H1 (cell line): Measurements from ENCODE around the gene OTOP1. TPM values are rescaled to one million over a fixed set of nuclear protein-coding genes. Genes with fewer than 3 reads are reported as not detected.
"Not testable (repeated sequence)": the region's sequence is repeated elsewhere in the genome, so short reads cannot be mapped to it uniquely, and the experiment has no call there.

Source experiments
- CTCF ChIA-PET: fragments of 300-600 bp; sonication (Branson Sonifier 250); formaldehyde crosslinking; loops from one replicate; lab custom pipeline; 2021; ENCODE audit not compliant: partially characterized antibody; lab: Charles Lee
- POLR2A ChIA-PET: fragments of 300-600 bp; sonication (Branson Sonifier 250); formaldehyde crosslinking; loops from one replicate; lab custom pipeline; 2021; ENCODE audit warnings: inconsistent platforms; ENCODE audit not compliant: partially characterized antibody; lab: Charles Lee
- DNase-seq, 2 experiments: peaks; one replicate each; pipeline versions ENCODE4 v3.0.0 to v3.0.0-alpha.2; 2010 to 2022; ENCODE audit warnings: low spot score in 2 of 2, low read depth in 1 of 2, mixed read lengths in 1 of 2
- FAIRE-seq: peaks from 2 replicates; lab custom pipeline; 2011; peaks lifted over from hg19 to GRCh38; lab: Jason Lieb, UNC
- H2AFZ ChIP-seq: 2 replicates; pipeline ENCODE4 v1.8.1; 2012; ENCODE audit warnings: low read length, inconsistent platforms
- H2AK5ac ChIP-seq: 2 replicates; pipeline ENCODE4 v1.6.1; 2013; ENCODE audit warnings: low read depth, low read length
- H2BK120ac ChIP-seq: replicated peaks from 2 replicates; pipeline ENCODE3; 2013; ENCODE audit warnings: low read depth, low read length, inconsistent platforms
- H2BK12ac ChIP-seq: 2 replicates; pipeline ENCODE4 v1.6.1; 2013; ENCODE audit warnings: low read depth, low read length
- H2BK15ac ChIP-seq: 2 replicates; pipeline ENCODE4 v1.6.1; 2013; ENCODE audit warnings: low read length
- H2BK20ac ChIP-seq: 2 replicates; pipeline ENCODE4 v1.6.1; 2013; ENCODE audit warnings: low read length
- H2BK5ac ChIP-seq: 2 replicates; pipeline ENCODE4 v1.6.1; 2013; ENCODE audit warnings: low read depth, low read length
- H3K14ac ChIP-seq: 2 replicates; pipeline ENCODE4 v1.6.1; 2013; ENCODE audit warnings: inconsistent platforms; ENCODE audit not compliant: insufficient read length
- H3K18ac ChIP-seq: 2 replicates; pipeline ENCODE4 v1.6.1; 2013; ENCODE audit warnings: low read length; ENCODE audit errors: extremely low read depth
- H3K23ac ChIP-seq: 2 replicates; pipeline ENCODE4 v1.6.1; 2013; ENCODE audit warnings: inconsistent platforms; ENCODE audit not compliant: insufficient read length
- H3K23me2 ChIP-seq: 2 replicates; pipeline ENCODE4 v1.6.1; 2013; ENCODE audit warnings: low read depth, low read length
- H3K27ac ChIP-seq: 2 replicates; pipeline ENCODE4 v1.6.1; 2011; ENCODE audit warnings: low read depth, low read length, inconsistent platforms
- H3K27me3 ChIP-seq, 4 experiments: replicated peaks in 1 of 4; 1 replicate in 1 of 4; 2 replicates in 3 of 4; pipeline versions ENCODE4 v1.6.1 to v1.8.1; 2011 to 2013; ENCODE audit warnings: low read length in 3 of 4, mild to moderate bottlenecking in 3 of 4, inconsistent platforms in 2 of 4, mixed read lengths in 2 of 4, moderate library complexity in 1 of 4; ENCODE audit not compliant: control insufficient read depth in 3 of 4, insufficient read depth in 3 of 4; ENCODE audit errors: extremely low read depth in 1 of 4
- H3K36me3 ChIP-seq, 4 experiments: 2 replicates each; pipeline versions ENCODE4 v1.6.1 to v1.8.1; 2011 to 2013; ENCODE audit warnings: mild to moderate bottlenecking in 4 of 4, low read length in 3 of 4, moderate library complexity in 2 of 4, control low read depth in 1 of 4, inconsistent platforms in 1 of 4; ENCODE audit not compliant: insufficient read depth in 4 of 4, control insufficient read depth in 2 of 4
- H3K4ac ChIP-seq: replicated peaks from 2 replicates; pipeline ENCODE3; 2013; ENCODE audit warnings: low read length, low read depth, mixed read lengths, inconsistent platforms; ENCODE audit not compliant: insufficient read length
- H3K4me1 ChIP-seq, 4 experiments: replicated peaks in 1 of 4; 1 replicate in 1 of 4; 2 replicates in 3 of 4; pipeline versions ENCODE4 v1.6.1 to v1.8.1; 2011 to 2013; ENCODE audit warnings: low read length in 3 of 4, inconsistent platforms in 2 of 4, mixed read lengths in 1 of 4; ENCODE audit not compliant: insufficient read depth in 4 of 4, control insufficient read depth in 3 of 4
- H3K4me2 ChIP-seq, 2 experiments: 2 replicates each; pipeline versions ENCODE4 v1.6.1 to v1.8.1; 2011 to 2013; ENCODE audit warnings: low read depth in 2 of 2, low read length in 2 of 2, control low read depth in 1 of 2, inconsistent platforms in 1 of 2, mild to moderate bottlenecking in 1 of 2; ENCODE audit not compliant: insufficient read depth in 1 of 2
- H3K4me3 ChIP-seq, 4 experiments: fragments of 200-600, 300-600 bp in 1 of 4; sonication (generic), shearing (Covaris generic), sonication (Bioruptor Twin) in 1 of 4; 2 replicates each; pipeline versions ENCODE4 v1.5.1 to v1.8.1; 2011 to 2016; ENCODE audit warnings: low read length in 4 of 4, low read depth in 3 of 4, control low read depth in 2 of 4, inconsistent platforms in 2 of 4, mild to moderate bottlenecking in 2 of 4, mixed read lengths in 1 of 4, moderate library complexity in 1 of 4; ENCODE audit not compliant: insufficient read depth in 2 of 4; ENCODE audit errors: extremely low read depth in 1 of 4
- H3K56ac ChIP-seq: replicated peaks from 2 replicates; pipeline ENCODE3; 2013; ENCODE audit warnings: low read depth, mild to moderate bottlenecking, mixed read lengths, low read length, inconsistent platforms; ENCODE audit not compliant: insufficient read length
- H3K79me1 ChIP-seq: 2 replicates; pipeline ENCODE4 v1.6.1; 2013; ENCODE audit warnings: low read depth, low read length, control low read depth
- H3K79me2 ChIP-seq, 2 experiments: 2 replicates each; pipeline versions ENCODE4 v1.6.1 to v1.8.1; 2012 to 2013; ENCODE audit warnings: low read length in 2 of 2, mild to moderate bottlenecking in 2 of 2, inconsistent platforms in 1 of 2; ENCODE audit not compliant: insufficient read depth in 2 of 2, control insufficient read depth in 1 of 2
- H3K9ac ChIP-seq, 4 experiments: replicated peaks in 1 of 4; 1 replicate in 1 of 4; 2 replicates in 3 of 4; pipeline versions ENCODE4 v1.6.1 to v1.8.1; 2011 to 2013; ENCODE audit warnings: low read depth in 3 of 4, low read length in 3 of 4, control low read depth in 2 of 4, mild to moderate bottlenecking in 2 of 4, moderate library complexity in 2 of 4, inconsistent platforms in 1 of 4; ENCODE audit errors: extremely low read depth in 1 of 4
- H3K9me3 ChIP-seq, 2 experiments: 2 replicates each; pipeline versions ENCODE4 v1.6.1 to v1.8.1; 2012 to 2013; ENCODE audit warnings: mild to moderate bottlenecking in 2 of 2, moderate library complexity in 2 of 2, control low read depth in 1 of 2, inconsistent platforms in 1 of 2, low read depth in 1 of 2, low read length in 1 of 2, mixed read lengths in 1 of 2; ENCODE audit not compliant: insufficient read depth in 2 of 2
- H4K20me1 ChIP-seq, 2 experiments: replicated peaks in 1 of 2; 2 replicates each; pipeline versions ENCODE3 to v1.8.1; 2011 to 2013; ENCODE audit warnings: inconsistent platforms in 2 of 2, low read length in 2 of 2, mild to moderate bottlenecking in 1 of 2; ENCODE audit not compliant: insufficient read depth in 2 of 2, control insufficient read depth in 1 of 2
- H4K5ac ChIP-seq: 2 replicates; pipeline ENCODE4 v1.6.1; 2013; ENCODE audit warnings: low read length, low read depth, mixed read lengths, inconsistent platforms; ENCODE audit not compliant: insufficient read length
- H4K8ac ChIP-seq: 2 replicates; pipeline ENCODE4 v1.8.0; 2013; ENCODE audit warnings: mild to moderate bottlenecking, moderate library complexity, low read length, inconsistent platforms; ENCODE audit not compliant: insufficient read depth; ENCODE audit errors: extremely low read depth
- H4K91ac ChIP-seq: replicated peaks from 2 replicates; pipeline ENCODE3; 2013; ENCODE audit warnings: low read length, mixed read lengths, inconsistent platforms; ENCODE audit not compliant: insufficient read length
- WGBS, 2 experiments: shearing (Covaris generic) in 1 of 2; methylation state at CpG; one replicate each; pipeline versions ENCODE4 v1.1.6 to v1.1.7; 2013 to 2015; ENCODE audit warnings: low lambda C conversion rate in 2 of 2, mixed read lengths in 2 of 2, inconsistent platforms in 1 of 2, low coverage in 1 of 2, missing lambda C conversion rate in 1 of 2; ENCODE audit not compliant: insufficient replicate concordance in 2 of 2, insufficient coverage in 1 of 2, insufficient read length in 1 of 2; ENCODE audit errors: extremely low coverage in 1 of 2, missing lambda C conversion rate in 1 of 2; 5-methylcytosine and 5-hydroxymethylcytosine counted together
- polyA plus RNA-seq, 7 experiments: library from polyadenylated mRNA; depleted of rRNA in 3 of 7; stranded (reverse) in 5 of 7; unstranded in 2 of 7; fragments of >200 nt in 5 of 7; fragments of 200-250 nt in 2 of 7; gene quantifications; 1 replicate in 5 of 7; 2 replicates in 1 of 7; 4 replicates in 1 of 7; pipeline versions ENCODE4 v1.2.1 to v1.2.3, GENCODE V29; 2011 to 2013; ENCODE audit warnings: missing spikeins in 2 of 7, mixed read lengths in 2 of 7
- total RNA-seq: library from RNA; stranded (reverse); fragmentation: NEBNext Ultra II Directional; extraction: Animal tissue kit (Norgen Biotek cat#: 25700); gene quantifications from 2 replicates; pipeline ENCODE4 v1.2.1, GENCODE V29; 2021

The OTOP1 gene
- total and polyA plus RNA-seq, 2 of the 8 experiments (the other 6 are each of a cell fraction or from before 2014, with no cell fraction given), result not detected

DNA sequence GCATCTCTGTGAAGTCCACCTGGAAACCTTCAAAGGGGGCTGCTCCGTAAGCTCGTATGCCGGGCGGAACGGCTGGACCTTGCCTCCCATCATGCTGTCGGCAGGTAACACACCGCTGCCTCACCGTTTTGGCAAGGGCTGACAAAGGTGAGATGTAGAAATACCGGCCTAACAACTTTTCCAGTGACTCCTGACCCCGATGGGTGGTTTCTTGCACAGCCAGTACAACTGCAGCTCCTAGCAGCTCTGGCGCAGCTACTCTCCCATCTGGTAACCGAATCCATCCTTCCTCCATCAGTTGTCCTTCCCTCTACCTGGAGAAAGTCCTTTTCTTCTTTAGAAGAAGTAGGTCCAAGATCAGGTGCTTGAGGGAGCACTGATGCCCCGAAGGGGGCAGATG is 59.7 kb downstream of the OTOP1 start:
- H3K27me3 ChIP-seq, H3K4me1 ChIP-seq, H3K23ac ChIP-seq, H3K4me2 ChIP-seq, H3K79me2 ChIP-seq, H4K91ac ChIP-seq, H3K79me1 ChIP-seq, H3K9ac ChIP-seq, FAIRE-seq, DNase-seq, H3K18ac ChIP-seq, H2BK5ac ChIP-seq, H2BK120ac ChIP-seq, H2BK12ac ChIP-seq, H3K9me3 ChIP-seq, H2AFZ ChIP-seq, H3K36me3 ChIP-seq, H3K27ac ChIP-seq, H3K4me3 ChIP-seq, H2BK15ac ChIP-seq, H2AK5ac ChIP-seq, H3K4ac ChIP-seq, H4K8ac ChIP-seq, H4K5ac ChIP-seq, POLR2A ChIA-PET, H3K56ac ChIP-seq, H2BK20ac ChIP-seq, H4K20me1 ChIP-seq, H3K14ac ChIP-seq, H3K23me2 ChIP-seq: not testable (repeated sequence)
- CTCF ChIA-PET, result interaction anchor here (2.2 kb wide), 1 partner anchor 16 kb away, joined by 10 read pairs; no protein-coding TSS in a partner anchor
- 88% methylated on average over 13 of the region's 13 CpGs; no CpG with 5 or more reads in 1 of the 2 experiments for WGBS, 2 experiments

DNA sequence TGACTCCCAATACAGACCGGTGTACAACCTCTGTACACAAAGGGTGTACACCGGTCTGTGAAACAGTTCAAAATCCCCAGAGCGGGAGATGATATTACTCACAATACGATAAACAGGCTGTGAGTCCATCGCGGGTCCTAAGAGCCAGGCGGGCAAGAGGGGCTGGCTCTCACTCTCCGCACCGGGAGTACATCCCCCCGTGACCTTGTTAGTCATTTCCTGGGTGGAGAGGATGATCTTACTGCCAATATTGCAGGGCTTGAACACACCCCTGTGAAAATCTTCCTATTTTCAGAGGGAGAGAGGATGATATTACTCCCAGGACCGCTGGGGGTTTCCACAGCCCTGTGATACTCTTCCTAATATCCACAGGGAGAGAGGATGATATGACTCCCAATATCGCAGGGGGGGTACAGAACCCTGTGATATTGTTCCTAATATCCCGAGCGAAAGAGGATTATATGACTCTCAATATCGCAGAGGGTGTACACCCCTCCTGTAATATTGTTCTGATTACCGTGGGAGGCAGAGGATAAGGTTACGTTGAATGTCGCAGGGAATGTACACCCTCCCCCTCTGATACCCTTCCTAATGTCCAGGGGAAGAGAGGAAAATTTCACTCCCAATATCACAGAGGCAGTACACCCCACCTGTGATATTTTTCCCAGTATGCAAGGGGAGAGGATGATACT is 60.9 kb downstream of the OTOP1 start:
- H3K4me1 ChIP-seq, H2BK15ac ChIP-seq, H2AK5ac ChIP-seq, H3K36me3 ChIP-seq, H3K79me1 ChIP-seq, H2BK5ac ChIP-seq, H4K91ac ChIP-seq, H3K4me3 ChIP-seq, H3K4me2 ChIP-seq, H4K8ac ChIP-seq, POLR2A ChIA-PET, FAIRE-seq, H3K14ac ChIP-seq, H3K4ac ChIP-seq, H4K5ac ChIP-seq, H3K27ac ChIP-seq, H3K23me2 ChIP-seq, H3K9ac ChIP-seq, H2AFZ ChIP-seq, H2BK12ac ChIP-seq, H3K9me3 ChIP-seq, H3K56ac ChIP-seq, H3K79me2 ChIP-seq, H3K18ac ChIP-seq, H3K27me3 ChIP-seq, DNase-seq, H4K20me1 ChIP-seq, H3K23ac ChIP-seq, CTCF ChIA-PET, H2BK20ac ChIP-seq, H2BK120ac ChIP-seq: not testable (repeated sequence)
- 90% methylated on average over 18 of the region's 18 CpGs; no CpG with 5 or more reads in 1 of the 2 experiments for WGBS, 2 experiments
